ENCODE data around the gene NUDT3. TPM values are rescaled to one million over a fixed set of nuclear protein-coding genes. Genes with fewer than 3 reads are reported as not detected.

NUDT3 gene
- total RNA-seq, 1 experiment from 2014 or later = 25.2 TPM

GRCh38 chr6:34260576-34261267, 131.7 kb downstream of the NUDT3 start:
- ATAC-seq = no peak
- Histone ChIP-seq H3K27me3 (ENCODE audit: insufficient read depth, low read length) (no peaks in the 10 kb centered on the region), H3K27ac (ENCODE audit: low read depth, low read length) (no peak overlapping the region), H3K9me2 (ENCODE audit: insufficient read depth) (no peaks in the 10 kb centered on the region), H4K20me1 (ENCODE audit: insufficient read depth) (no peaks in the 10 kb centered on the region), H3K4me1 (ENCODE audit: control insufficient read depth in 1 of 2, insufficient read depth in 2 of 2, low read length in 2 of 2) (no peaks in the 10 kb centered on the region), H3K4me3 (replicated peaks in 1 of 2; ENCODE audit: low read depth in 1 of 2, low read length in 2 of 2) (no peak overlapping the region), H3K9me3 (ENCODE audit: control insufficient read depth in 1 of 2, insufficient read depth in 1 of 2, low read depth in 1 of 2, low read length in 2 of 2) (no peaks in the 10 kb centered on the region), H3K79me2 (ENCODE audit: insufficient read depth, low read length) (no peaks in the 10 kb centered on the region), H3K36me3 (ENCODE audit: control insufficient read depth in 1 of 2, insufficient read depth in 2 of 2, low read length in 2 of 2) (no peaks in the 10 kb centered on the region), H3K4me2 (ENCODE audit: low read length) (no peak overlapping the region), H2AFZ (ENCODE audit: low read depth, low read length, poor library complexity, severe bottlenecking) (no peak overlapping the region), H3K9ac (ENCODE audit: low read length) (no peak overlapping the region)
- no peak for DNase-seq (ENCODE audit: low read depth, low spot score)
- TF ChIP-seq SP1 (IDR thresholded peaks at IDR 0.05; ENCODE audit: low read depth) (no peak), EZH2phosphoT487 (IDR thresholded peaks at IDR 0.05; ENCODE audit: borderline replicate concordance) (no peak), REST (IDR thresholded peaks at IDR 0.05; ENCODE audit: low read depth) (no peak), MAX (IDR thresholded peaks at IDR 0.05) (no peak), CTCF (IDR thresholded peaks at IDR 0.05 in 2 of 3, conservative IDR thresholded peaks at IDR 0.05 in 1 of 3; ENCODE audit: borderline replicate concordance in 1 of 3, insufficient read depth in 1 of 3, low read depth in 2 of 3, low read length in 2 of 3) (no peak), ELF1 (IDR thresholded peaks at IDR 0.05; ENCODE audit: borderline replicate concordance, low read depth) (no peak), SRF (IDR thresholded peaks at IDR 0.05; ENCODE audit: low read depth) (no peak), ZFX (IDR thresholded peaks at IDR 0.05) (no peak), TCF7L2 (IDR thresholded peaks at IDR 0.05; ENCODE audit: borderline replicate concordance, extremely low read depth, insufficient read depth, insufficient read length) (no peak), POLR2A (IDR thresholded peaks at IDR 0.05; ENCODE audit: borderline replicate concordance, extremely low read depth, insufficient read depth, insufficient read length) (no peak), POLR2AphosphoS5 (IDR thresholded peaks at IDR 0.05; ENCODE audit: low read depth, low read length) (no peak), ATF3 (IDR thresholded peaks at IDR 0.05) (no peak), SIN3A (IDR thresholded peaks at IDR 0.05; ENCODE audit: low read depth) (no peak), CEBPB (IDR thresholded peaks at IDR 0.05; ENCODE audit: low read depth) (no peak), JUND (IDR thresholded peaks at IDR 0.05) (no peak), YY1 (IDR thresholded peaks at IDR 0.05; ENCODE audit: extremely low read depth, insufficient replicate concordance, low read depth, low read length) (no peak), RAD21 (IDR thresholded peaks at IDR 0.05; ENCODE audit: low read depth) (no peak), CBX3 (IDR thresholded peaks at IDR 0.05; ENCODE audit: low read depth) (no peak), ZBTB33 (IDR thresholded peaks at IDR 0.05; ENCODE audit: extremely low read depth, insufficient replicate concordance, low read length) (no peak), FOSL1 (IDR thresholded peaks at IDR 0.05; ENCODE audit: low read depth) (no peak)
- CTCF ChIA-PET = no interaction called here
- RAD21 ChIA-PET (ENCODE audit: low non-redundant PET in 1 of 2, low total read pairs in 2 of 2, uncharacterized antibody in 2 of 2, unreplicated experiment in 2 of 2) = no interaction called here
- POLR2A ChIA-PET = no interaction called here
- BruUV-seq (replicated peaks) = no TSS peak
- intact Hi-C loops (cut with micrococcal nuclease) = no loop called here

All from HCT116 (cell line).